SU-DHL-6 (cell line): Measurements from ENCODE around the gene DIP2C.
A peak's percentile ranks its signal among the peaks of the same experiment; 100 is the strongest.

Experiments
- H2AFZ ChIP-seq: fragments of 200-600 bp; sonication (generic); 2 replicates; pipeline ENCODE4 v1.6.1; 2014; ENCODE audit warnings: low read depth, mild to moderate bottlenecking, moderate library complexity, mixed read lengths, antibody characterized with exemption, low read length; ENCODE audit not compliant: severe bottlenecking
- H3F3A ChIP-seq: fragments of 200-600 bp; shearing (Covaris generic); 2 replicates; pipeline ENCODE4 v1.6.0; 2016; ENCODE audit warnings: antibody characterized with exemption, mild to moderate bottlenecking; ENCODE audit not compliant: insufficient read depth
- H3K27ac ChIP-seq: fragments of 200-600 bp; sonication (generic); 2 replicates; pipeline ENCODE4 v1.5.1; 2016; ENCODE audit warnings: low read depth, mild to moderate bottlenecking, low read length, moderate library complexity, mixed read lengths
- H3K27me3 ChIP-seq: fragments of 200-600 bp; sonication (generic), shearing (Covaris generic); 2 replicates; pipeline ENCODE4 v1.6.0; 2014; ENCODE audit warnings: mild to moderate bottlenecking, low read length
- H3K36me3 ChIP-seq: fragments of 200-600 bp; sonication (generic); 2 replicates; pipeline ENCODE4 v1.6.1; 2014; ENCODE audit warnings: mild to moderate bottlenecking, low read length, mixed read lengths
- H3K4me2 ChIP-seq: fragments of 300-600, 200-600 bp; shearing (Covaris generic), sonication (generic); 2 replicates; pipeline ENCODE4 v1.6.0; 2014; ENCODE audit warnings: low read length, low read depth, mild to moderate bottlenecking; ENCODE audit not compliant: poor library complexity, severe bottlenecking
- H3K4me3 ChIP-seq: fragments of 200-600 bp; sonication (generic); 2 replicates; pipeline ENCODE4 v1.5.1; 2014; ENCODE audit warnings: antibody characterized with exemption, low read length, mild to moderate bottlenecking, mixed read lengths; ENCODE audit not compliant: insufficient read depth, poor library complexity, severe bottlenecking
- H3K79me2 ChIP-seq: fragments of 200-600 bp; sonication (generic); 2 replicates; pipeline ENCODE4 v1.6.1; 2014; ENCODE audit warnings: mild to moderate bottlenecking, low read length, moderate library complexity; ENCODE audit not compliant: insufficient read depth
- H3K9ac ChIP-seq: fragments of 200-600 bp; sonication (generic); 2 replicates; pipeline ENCODE4 v1.7.0; 2014; ENCODE audit warnings: mild to moderate bottlenecking, low read length
- H3K9me2 ChIP-seq: fragments of 200-600 bp; sonication (generic); replicated peaks from 2 replicates; pipeline ENCODE4 v1.6.1; 2014; ENCODE audit warnings: low read length; ENCODE audit not compliant: insufficient read depth
- H3K9me3 ChIP-seq: fragments of 200-600 bp; sonication (generic); 2 replicates; pipeline ENCODE4 v1.6.1; 2014; ENCODE audit warnings: low read length, mixed read lengths; ENCODE audit not compliant: insufficient read depth
- H4K20me1 ChIP-seq: fragments of 200-600 bp; sonication (generic); 2 replicates; pipeline ENCODE4 v1.6.1; 2014; ENCODE audit warnings: low read depth, mild to moderate bottlenecking, antibody characterized with exemption, low read length, moderate library complexity, mixed read lengths
- CTCF ChIP-seq: fragments of 200-600 bp; sonication (generic); IDR thresholded peaks from one replicate; pipeline ENCODE4 v1.5.1; 2017; ENCODE audit warnings: antibody characterized with exemption, mild to moderate bottlenecking, low read length, moderate library complexity; ENCODE audit not compliant: insufficient read depth, poor library complexity, severe bottlenecking
- EZH2phosphoT487 ChIP-seq: fragments of 200-600 bp; sonication (generic), shearing (Covaris generic); conservative IDR thresholded peaks from 2 replicates; pipeline ENCODE4 v1.6.1; 2018; ENCODE audit warnings: mild to moderate bottlenecking, antibody characterized with exemption, low read length, moderate library complexity, mixed read lengths

Gene DIP2C

GRCh38 chr10:486206-486605 lies 203.3 kb downstream of the DIP2C start:
- no peak overlapping the region for H3K4me2 ChIP-seq
- TF ChIP-seq EZH2phosphoT487 (no peak), CTCF (no peak)
- H3K4me3 ChIP-seq: no peak overlapping the region
- H3K9me2 ChIP-seq: no peaks in the 10 kb centered on the region
- H2AFZ ChIP-seq: no peak overlapping the region
- H3K27me3 ChIP-seq: no peaks in the 10 kb centered on the region
- H3K9me3 ChIP-seq: no peaks in the 10 kb centered on the region
- no peak overlapping the region for H3K27ac ChIP-seq
- no peaks in the 10 kb centered on the region for H3K36me3 ChIP-seq
- no peaks in the 10 kb centered on the region for H3F3A ChIP-seq
- H3K79me2 ChIP-seq: peaks cover 3% of the 10 kb centered on the region; the same call in 1 of the 2 replicates
- no peak overlapping the region for H3K9ac ChIP-seq
- H4K20me1 ChIP-seq: no peaks in the 10 kb centered on the region

- no peaks in the 10 kb centered on the region for H3F3A ChIP-seq
- no peak overlapping the region for H3K9ac ChIP-seq
- H3K36me3 ChIP-seq: no peaks in the 10 kb centered on the region
- no peaks in the 10 kb centered on the region for H3K27me3 ChIP-seq
- no peak for TF ChIP-seq CTCF
- no peak for TF ChIP-seq EZH2phosphoT487
- no peak overlapping the region for H3K4me3 ChIP-seq
- 0 out of 2 replicates have a peak, but pooled peaks cover 3% of the 10 kb centered on the region for H3K79me2 ChIP-seq
- H2AFZ ChIP-seq: no peak overlapping the region
- no peaks in the 10 kb centered on the region for H4K20me1 ChIP-seq
- H3K27ac ChIP-seq: 0 out of 2 replicates have a peak overlapping the region, but pooled peaks have one; percentile 28
- no peaks in the 10 kb centered on the region for H3K9me3 ChIP-seq
- H3K9me2 ChIP-seq: no peaks in the 10 kb centered on the region
- no peak overlapping the region for H3K4me2 ChIP-seq
Observed at GRCh38 chr10:485776-486175, 203.7 kb downstream of the DIP2C start.

- Histone ChIP-seq H3K36me3 (no peaks in the 10 kb centered on the region), H3F3A (no peaks in the 10 kb centered on the region), H3K27ac (peak overlapping the region; percentile 28), H3K9ac (peak overlapping the region; percentile 47), H3K9me3 (no peaks in the 10 kb centered on the region), H2AFZ (no peak overlapping the region), H3K4me3 (peak overlapping the region; percentile 38), H3K4me2 (peak overlapping the region; percentile 54), H3K27me3 (no peaks in the 10 kb centered on the region), H4K20me1 (no peaks in the 10 kb centered on the region), H3K79me2 (0 out of 2 replicates have a peak, but pooled peaks cover 3% of the 10 kb centered on the region), H3K9me2 (no peaks in the 10 kb centered on the region)
- no peak for TF ChIP-seq EZH2phosphoT487
- no peak for TF ChIP-seq CTCF
Observed at GRCh38 chr10:484925-485661, 204.4 kb downstream of the DIP2C start.
